M059J (cell line): ENCODE results near the gene PLPP6. TPM values are rescaled to one million over a fixed set of nuclear protein-coding genes. Genes with fewer than 3 reads are reported as not detected.

Experiments used
- DNase-seq: peaks from one replicate; pipeline ENCODE4 v3.0.0-alpha.2; 2012; ENCODE audit warnings: low read depth
- total RNA-seq: library from RNA; depleted of rRNA; stranded (reverse); fragments of >200 nt; shearing (Covaris generic); gene quantifications from 2 replicates; pipeline ENCODE4 v1.2.3, GENCODE V29; 2014; rRNA removed

PLPP6 gene
- total RNA-seq, 1 experiment from 2014 or later: 9.1 TPM

- DNase-seq: no peak
Observed at GRCh38 chr9:4700091-4700490, 38.0 kb downstream of the PLPP6 start.

- no peak for DNase-seq
Observed at GRCh38 chr9:4700932-4701331, 38.8 kb downstream of the PLPP6 start.

GRCh38 chr9:4701526-4701925 lies 39.4 kb downstream of the PLPP6 start:
- no peak for DNase-seq

GRCh38 chr9:4704129-4704528 lies 42.0 kb downstream of the PLPP6 start:
- no peak for DNase-seq

GRCh38 chr9:4706021-4706420 lies 43.9 kb downstream of the PLPP6 start:
- DNase-seq: no peak

- DNase-seq: no peak
Observed at GRCh38 chr9:4706971-4707622, 45.0 kb downstream of the PLPP6 start.

- no peak for DNase-seq
Observed at GRCh38 chr9:4709380-4709779, 47.3 kb downstream of the PLPP6 start.

GRCh38 chr9:4713849-4714248 lies 51.8 kb downstream of the PLPP6 start:
- DNase-seq: no peak

- DNase-seq: no peak
Observed at GRCh38 chr9:4714266-4715016, 52.3 kb downstream of the PLPP6 start.

Other genes with a start within 250 kb of the PLPP6 start
- gene SLC1A1, start 171.8 kb upstream of the PLPP6 start, total RNA-seq: 14.7 and 20.6 TPM in 2 replicates
- 0.69 TPM in 1 of 2 replicates, not detected in the other for gene SPATA6L, start 4.2 kb downstream of the PLPP6 start, total RNA-seq
- 16.0 and 21.9 TPM in 2 replicates for gene CDC37L1, start 17.3 kb downstream of the PLPP6 start, total RNA-seq
- gene AK3, start 78.9 kb downstream of the PLPP6 start, total RNA-seq: 48.9 and 55.6 TPM in 2 replicates
- 14.7 and 15.4 TPM in 2 replicates for gene RCL1, start 130.7 kb downstream of the PLPP6 start, total RNA-seq